Skeletal muscle satellite cell (primary cell): Measurements from ENCODE around the gene HNRNPUL1. TPM values are rescaled to one million over a fixed set of nuclear protein-coding genes. Genes with fewer than 3 reads are reported as not detected.
A peak's percentile ranks its signal among the peaks of the same experiment; 100 is the strongest.

ENCODE experiments used
- H3K27me3 ChIP-seq: 2 replicates; pipeline ENCODE4 v1.7.0; 2013; ENCODE audit warnings: low read length; ENCODE audit not compliant: control insufficient read depth, insufficient read depth
- H3K36me3 ChIP-seq: 2 replicates; pipeline ENCODE4 v1.7.0; 2013; ENCODE audit warnings: mild to moderate bottlenecking, control low read depth, low read length; ENCODE audit not compliant: insufficient read depth
- H3K4me1 ChIP-seq: 2 replicates; pipeline ENCODE4 v1.7.0; 2013; ENCODE audit warnings: low read length; ENCODE audit not compliant: control insufficient read depth, insufficient read depth
- H3K4me2 ChIP-seq: 2 replicates; pipeline ENCODE4 v1.7.0; 2013; ENCODE audit warnings: mild to moderate bottlenecking, low read length
- H3K4me3 ChIP-seq: 2 replicates; pipeline ENCODE4 v1.7.0; 2013; ENCODE audit warnings: low read length
- H3K9ac ChIP-seq: 2 replicates; pipeline ENCODE4 v1.7.0; 2013; ENCODE audit warnings: mild to moderate bottlenecking, low read depth, low read length, moderate library complexity
- H3K9me3 ChIP-seq: replicated peaks from 2 replicates; pipeline ENCODE4 v1.7.0; 2013; ENCODE audit warnings: mild to moderate bottlenecking, control low read depth, low read length
- small RNA-seq: library from RNA; depleted of rRNA; stranded (forward); fragments of <200 nt; gene quantifications from one replicate; pipeline ENCODE3, GENCODE V24; 2012

Gene HNRNPUL1

DNA sequence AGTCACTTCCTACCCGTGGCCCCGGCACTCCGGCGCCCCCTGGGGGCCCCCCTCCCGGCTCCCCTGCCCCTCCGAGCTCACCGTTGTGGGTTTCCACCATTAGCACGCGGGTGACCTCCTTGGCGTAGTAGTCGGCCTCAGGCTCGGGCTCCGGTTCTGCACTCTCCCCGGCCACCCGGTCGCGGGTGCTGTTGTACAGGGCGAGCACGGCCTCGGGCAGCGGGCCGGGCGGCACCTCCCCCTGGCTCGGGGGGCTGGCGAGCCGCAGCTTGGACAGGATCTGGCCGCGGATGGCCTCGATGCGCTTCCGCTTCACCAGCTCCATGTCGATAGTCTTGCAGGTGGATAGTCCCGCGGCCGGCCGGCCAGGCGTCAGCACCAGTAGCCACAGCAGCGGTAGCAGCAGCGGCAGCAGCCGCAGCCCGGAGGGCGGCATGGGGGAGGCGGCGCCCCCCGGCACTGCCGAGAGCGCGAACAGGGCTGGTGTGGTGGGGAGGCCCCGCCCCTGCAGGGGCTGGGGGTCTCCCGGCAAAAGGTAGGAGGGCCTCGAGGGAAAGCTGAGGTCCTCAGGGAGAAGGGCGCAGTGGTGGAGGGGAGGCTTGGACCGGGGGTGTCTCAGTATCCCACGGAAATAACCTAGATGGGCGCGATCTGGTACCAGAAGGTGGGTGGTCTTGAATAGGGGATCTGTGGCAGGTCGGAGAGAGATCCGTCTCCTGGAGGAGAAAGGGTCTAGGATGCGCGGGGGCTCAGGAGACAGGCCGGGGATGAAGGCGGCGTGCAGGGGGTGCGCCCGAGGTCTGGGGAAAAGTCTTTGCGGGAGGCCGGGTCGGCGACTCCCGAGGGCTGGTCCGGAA, 88.7 kb downstream of the HNRNPUL1 start:
- no peaks in the 10 kb centered on the region for H3K9me3 ChIP-seq
- peak overlapping the region; percentile 94 for H3K4me3 ChIP-seq
- H3K27me3 ChIP-seq = no peaks in the 10 kb centered on the region
- peak overlapping the region; percentile 86 for H3K9ac ChIP-seq
- H3K4me2 ChIP-seq = peak overlapping the region; percentile 88
- H3K4me1 ChIP-seq = peaks cover 10% of the 10 kb centered on the region
- H3K36me3 ChIP-seq = peaks cover 14% of the 10 kb centered on the region

DNA sequence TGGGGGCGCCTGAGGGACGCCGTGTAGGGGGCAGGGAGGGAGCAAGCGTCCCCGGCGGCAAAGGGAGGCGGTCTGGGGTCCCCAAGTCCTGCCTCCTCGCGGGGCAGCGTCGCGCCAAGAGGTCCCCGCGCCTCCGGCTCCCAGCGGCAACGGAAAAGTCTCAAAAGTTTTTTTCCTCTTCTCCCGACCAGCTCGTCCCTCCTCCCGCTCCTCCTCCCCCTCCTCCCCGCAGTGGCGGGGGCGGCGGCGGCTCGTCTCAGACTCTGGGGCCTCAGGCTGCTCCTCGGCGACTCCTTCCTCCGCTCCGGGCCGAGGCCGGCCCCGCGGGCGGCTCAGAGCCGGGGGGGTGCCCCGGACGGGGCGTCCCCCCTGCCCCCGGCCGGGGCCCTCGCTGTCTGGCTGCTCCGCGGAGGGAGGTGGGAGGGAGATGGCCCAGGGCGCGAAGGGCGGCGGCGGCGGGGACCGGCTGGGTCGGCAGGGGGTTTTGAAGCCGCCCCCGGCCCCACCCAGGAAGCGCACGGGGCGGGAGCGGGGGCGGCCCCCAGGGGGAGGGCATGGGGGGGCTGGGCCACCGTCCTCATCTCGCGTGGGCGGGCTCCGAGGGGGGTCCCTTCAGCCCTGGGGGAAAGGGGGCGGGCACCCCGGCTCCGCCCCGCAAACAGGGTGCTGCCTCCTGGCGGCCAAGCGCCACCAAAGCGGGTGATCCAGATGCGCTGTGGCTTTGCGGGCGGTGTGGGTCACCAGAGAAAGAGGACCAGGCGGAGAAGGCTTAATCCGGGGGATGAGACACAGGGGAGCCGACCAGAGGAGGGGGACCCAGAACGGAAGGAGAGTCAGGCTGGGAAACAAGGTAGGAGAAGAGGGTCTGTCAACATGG, 89.5 kb downstream of the HNRNPUL1 start, which contains the start of gene TGFB1:
Gene TGFB1, minus strand, starts transcription at position 457 of the 877 bp plus-strand sequence. CDS start 878 bp downstream, outside the sequence.
- H3K9ac ChIP-seq = peak within 1 kb of the TSS; percentile 86
- no peaks in the 10 kb centered on the region for H3K27me3 ChIP-seq
- H3K4me2 ChIP-seq = peak within 1 kb of the TSS; percentile 88
- H3K4me1 ChIP-seq = peaks cover 10% of the 10 kb centered on the region
- H3K9me3 ChIP-seq = no peaks in the 10 kb centered on the region
- peaks cover 9% of the 10 kb centered on the region for H3K36me3 ChIP-seq
- peak within 1 kb of the TSS; percentile 94 for H3K4me3 ChIP-seq

DNA sequence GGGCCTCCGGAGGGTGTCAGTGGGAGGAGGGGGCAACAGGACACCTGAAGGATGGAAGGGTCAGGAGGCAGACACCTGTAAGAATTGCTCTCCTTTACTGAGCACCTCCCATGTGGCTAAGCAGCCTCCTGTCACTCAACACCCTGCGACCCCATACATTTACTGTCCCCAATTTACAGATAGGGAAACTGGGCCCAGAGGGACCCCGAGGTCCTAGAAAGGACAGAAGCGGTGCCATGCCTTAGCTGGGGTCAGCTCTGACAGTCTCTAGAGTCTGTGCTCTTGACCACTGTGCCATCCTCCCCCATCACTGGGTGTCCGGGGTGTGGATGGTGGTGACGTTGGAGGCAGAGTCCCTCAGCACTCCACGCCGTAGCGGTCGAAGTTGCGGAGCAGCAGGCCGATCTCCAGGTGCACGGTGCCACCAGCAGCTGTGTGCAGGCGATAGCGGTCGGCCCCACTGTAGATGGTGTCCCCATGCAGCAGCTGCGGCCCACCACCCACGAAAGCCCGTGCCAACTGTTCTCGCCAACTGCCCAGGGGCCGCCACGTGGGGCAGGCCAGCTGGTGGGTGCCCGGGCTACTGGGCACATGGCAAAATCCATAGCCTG, 90.3 kb downstream of the HNRNPUL1 start:
- Histone ChIP-seq H3K4me3 (peak overlapping the region; percentile 94), H3K4me1 (peaks cover 9% of the 10 kb centered on the region), H3K27me3 (no peaks in the 10 kb centered on the region), H3K9me3 (no peaks in the 10 kb centered on the region), H3K36me3 (peaks cover 2% of the 10 kb centered on the region), H3K9ac (peak overlapping the region; percentile 60), H3K4me2 (peak overlapping the region; percentile 88)

DNA sequence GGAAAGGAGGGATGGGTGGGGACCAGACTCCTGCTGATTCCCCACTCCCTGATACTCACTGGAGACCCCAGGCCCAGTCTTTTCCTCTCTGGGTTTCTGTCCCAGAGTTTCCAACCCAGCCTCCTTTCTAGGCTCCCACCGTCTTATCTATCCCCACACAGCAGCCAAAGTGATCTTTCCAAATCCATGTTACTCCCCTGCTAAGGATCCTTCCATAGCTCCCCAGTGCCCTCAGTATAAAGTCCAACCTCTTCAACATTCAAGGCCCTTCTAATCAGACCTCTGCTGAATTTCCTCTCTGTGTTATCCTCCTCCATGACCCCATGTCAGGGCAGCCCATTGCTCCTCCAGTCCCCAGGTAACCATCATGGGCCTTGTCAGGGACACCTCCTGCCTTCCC, 90.9 kb downstream of the HNRNPUL1 start:
- H3K4me1 ChIP-seq = peaks cover 3% of the 10 kb centered on the region
- H3K9me3 ChIP-seq = no peaks in the 10 kb centered on the region
- H3K4me2 ChIP-seq = no peak overlapping the region
- H3K9ac ChIP-seq = no peak overlapping the region
- no peaks in the 10 kb centered on the region for H3K27me3 ChIP-seq
- H3K4me3 ChIP-seq = no peak overlapping the region
- no peaks in the 10 kb centered on the region for H3K36me3 ChIP-seq

DNA sequence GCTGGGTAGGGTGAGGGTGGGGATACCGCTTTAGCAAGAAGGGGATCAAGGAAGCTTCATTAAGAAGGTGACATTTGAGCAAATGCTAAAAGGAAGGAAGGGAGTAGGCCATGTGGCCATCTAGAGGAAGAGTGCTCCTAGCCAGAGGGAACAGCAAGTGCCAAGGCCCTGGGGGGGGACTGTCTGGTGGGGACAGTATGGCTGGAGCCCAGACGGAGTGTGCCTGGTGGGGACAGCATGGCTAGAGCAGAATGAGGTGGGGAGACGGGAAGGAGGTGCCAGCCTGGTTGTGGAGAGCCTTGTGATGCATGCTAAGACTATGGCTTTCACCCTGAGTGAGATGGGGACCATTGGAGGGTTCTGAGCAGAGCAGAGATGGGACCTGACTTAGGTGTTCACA, 91.6 kb downstream of the HNRNPUL1 start:
- no peak overlapping the region for H3K9ac ChIP-seq

DNA sequence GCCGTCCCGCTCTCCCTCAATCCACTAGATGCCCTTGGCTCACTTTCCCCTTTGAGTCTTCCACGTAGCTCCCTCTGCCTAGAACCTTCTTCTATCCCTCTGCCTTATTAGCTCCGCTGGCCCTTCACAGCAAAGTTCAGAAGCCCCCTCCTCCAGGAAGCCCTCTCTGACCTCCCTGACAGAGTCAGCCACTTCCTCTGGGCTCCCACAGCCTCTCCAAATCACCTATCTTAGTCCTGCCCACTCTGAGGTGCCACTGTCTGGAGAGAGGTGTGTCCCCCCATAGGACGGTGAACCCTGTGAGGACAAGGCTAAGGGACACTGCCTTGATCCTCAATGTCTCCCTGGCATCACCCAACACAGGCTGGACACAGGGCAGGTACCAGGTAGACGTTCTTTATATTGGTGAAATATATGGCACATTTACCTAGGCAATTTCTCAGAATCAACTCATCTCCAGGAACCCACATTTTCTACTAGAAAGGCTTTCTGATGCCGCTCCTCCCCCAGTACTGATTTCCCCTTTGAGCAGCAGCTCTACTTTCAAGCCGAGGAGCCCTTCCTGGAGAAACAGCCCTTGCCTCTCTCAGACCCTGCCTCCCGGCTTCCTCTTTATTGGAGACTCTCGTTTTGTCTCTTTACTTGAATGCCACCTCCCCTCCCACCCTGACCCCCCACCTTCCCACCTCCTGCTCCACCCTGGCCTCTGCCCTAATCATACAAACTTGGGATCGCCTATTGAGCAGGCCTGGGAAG, 93.0 kb downstream of the HNRNPUL1 start:
- no peak overlapping the region for H3K9ac ChIP-seq
- peaks cover 3% of the 10 kb centered on the region for H3K4me1 ChIP-seq
- no peaks in the 10 kb centered on the region for H3K9me3 ChIP-seq
- no peaks in the 10 kb centered on the region for H3K36me3 ChIP-seq
- no peak overlapping the region for H3K4me3 ChIP-seq
- H3K27me3 ChIP-seq = no peaks in the 10 kb centered on the region
- H3K4me2 ChIP-seq = no peak overlapping the region

More for the DNA sequence above, 91.6 kb downstream of the HNRNPUL1 start:
- H3K27me3 ChIP-seq = no peaks in the 10 kb centered on the region
- H3K4me2 ChIP-seq = no peak overlapping the region
- no peaks in the 10 kb centered on the region for H3K9me3 ChIP-seq
- H3K36me3 ChIP-seq = no peaks in the 10 kb centered on the region
- H3K4me3 ChIP-seq = no peak overlapping the region
- peaks cover 3% of the 10 kb centered on the region for H3K4me1 ChIP-seq

Small RNA genes within 50 kb of the gene (small RNA-seq; reads per million reads assigned to genes)
- not detected for gene RN7SL34P
